ENCODE data around the gene ZDHHC9. TPM values are rescaled to one million over a fixed set of nuclear protein-coding genes. Genes with fewer than 3 reads are reported as not detected.

The ZDHHC9 gene
- total RNA-seq, 1 experiment from 2014 or later: 30.5 TPM

DNA sequence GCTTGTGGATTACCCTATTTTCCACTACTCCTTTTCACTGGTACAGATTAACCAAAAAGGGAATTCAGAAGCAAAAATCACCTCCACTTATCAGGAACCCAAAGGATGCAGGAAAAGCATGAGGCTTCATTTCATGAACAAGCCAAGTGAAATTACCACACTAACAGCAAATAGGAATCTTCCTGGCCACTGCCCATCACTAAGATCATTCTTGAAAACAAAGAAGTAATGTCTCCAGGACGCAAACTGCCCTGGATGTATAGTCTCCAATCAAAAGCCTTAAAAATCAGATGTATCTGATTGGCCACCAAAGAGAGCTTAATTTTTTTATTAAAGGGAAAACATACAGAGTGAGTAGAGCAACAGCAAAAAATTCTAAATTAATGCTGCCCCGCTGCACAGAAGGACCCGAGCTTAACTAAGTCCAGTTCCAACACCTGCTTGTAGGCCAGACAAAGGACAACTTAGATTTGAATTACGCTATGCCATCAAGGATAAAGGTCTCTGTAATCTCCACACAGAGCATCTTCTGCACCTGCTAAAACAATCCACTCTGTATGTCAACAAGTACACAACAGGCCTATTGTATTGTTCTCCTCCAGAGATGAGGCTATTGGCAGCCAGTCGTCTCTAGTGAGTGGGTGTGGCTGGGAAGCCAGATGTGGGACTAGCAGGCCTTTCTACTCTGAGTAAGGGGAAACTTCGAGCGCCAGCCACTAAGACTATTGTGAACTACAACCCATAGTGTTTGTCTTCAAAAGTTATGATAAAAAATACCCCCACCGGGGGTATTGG lies 12.4 kb downstream of the ZDHHC9 start:
- H3K79me2 ChIP-seq (ENCODE audit: low read length): 0 out of 2 replicates have a peak, but pooled peaks cover 9% of the 10 kb centered on the region
- H3K9ac ChIP-seq (ENCODE audit: low read length): no peak overlapping the region
- no peaks in the 10 kb centered on the region for H3K9me3 ChIP-seq (ENCODE audit: low read length)
- intact Hi-C loops (cut with micrococcal nuclease): no loop called here
- CTCF ChIA-PET: no interaction called here
- no peaks in the 10 kb centered on the region for H3F3A ChIP-seq (ENCODE audit: low read length, unreplicated experiment)
- ATAC-seq (no peak; the same call in 1 of the 2 replicates), DNase-seq (no peak)
- POLR2A ChIA-PET (ENCODE audit: unreplicated experiment): interaction anchor here (0.7 kb wide), 1 partner anchor 440 kb away, joined by 4 read pairs; no protein-coding TSS in a partner anchor
- H3K4me3 ChIP-seq (ENCODE audit: low read length): no peak overlapping the region
- no peaks in the 10 kb centered on the region for H3K4me1 ChIP-seq (ENCODE audit: insufficient read depth, low read length)
- H3K27me3 ChIP-seq (ENCODE audit: low read length): no peaks in the 10 kb centered on the region
- no peak overlapping the region for H3K27ac ChIP-seq (ENCODE audit: low read length)
- BruUV-seq (replicated peaks): no TSS peak
- no peaks in the 10 kb centered on the region for H3K9me2 ChIP-seq (replicated peaks; ENCODE audit: low read length)
- no peaks in the 10 kb centered on the region for H4K20me1 ChIP-seq (ENCODE audit: low read length)
- H3K36me3 ChIP-seq (ENCODE audit: low read depth, low read length): no peaks in the 10 kb centered on the region
- no peak overlapping the region for H3K4me2 ChIP-seq (ENCODE audit: low read length)
- no peak overlapping the region for H2AFZ ChIP-seq (ENCODE audit: low read length)
- TF ChIP-seq EZH2 (IDR thresholded peaks at IDR 0.05; ENCODE audit: low read length, unreplicated experiment) (no peak), EZH2phosphoT487 (IDR thresholded peaks at IDR 0.05; ENCODE audit: borderline replicate concordance, low read length) (no peak)
- TF ChIP-seq, protein P1, sequence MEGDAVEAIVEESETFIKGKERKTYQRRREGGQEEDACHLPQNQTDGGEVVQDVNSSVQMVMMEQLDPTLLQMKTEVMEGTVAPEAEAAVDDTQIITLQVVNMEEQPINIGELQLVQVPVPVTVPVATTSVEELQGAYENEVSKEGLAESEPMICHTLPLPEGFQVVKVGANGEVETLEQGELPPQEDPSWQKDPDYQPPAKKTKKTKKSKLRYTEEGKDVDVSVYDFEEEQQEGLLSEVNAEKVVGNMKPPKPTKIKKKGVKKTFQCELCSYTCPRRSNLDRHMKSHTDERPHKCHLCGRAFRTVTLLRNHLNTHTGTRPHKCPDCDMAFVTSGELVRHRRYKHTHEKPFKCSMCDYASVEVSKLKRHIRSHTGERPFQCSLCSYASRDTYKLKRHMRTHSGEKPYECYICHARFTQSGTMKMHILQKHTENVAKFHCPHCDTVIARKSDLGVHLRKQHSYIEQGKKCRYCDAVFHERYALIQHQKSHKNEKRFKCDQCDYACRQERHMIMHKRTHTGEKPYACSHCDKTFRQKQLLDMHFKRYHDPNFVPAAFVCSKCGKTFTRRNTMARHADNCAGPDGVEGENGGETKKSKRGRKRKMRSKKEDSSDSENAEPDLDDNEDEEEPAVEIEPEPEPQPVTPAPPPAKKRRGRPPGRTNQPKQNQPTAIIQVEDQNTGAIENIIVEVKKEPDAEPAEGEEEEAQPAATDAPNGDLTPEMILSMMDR (conservative IDR thresholded peaks at IDR 0.05; ENCODE audit: low read depth, low read length): no peak

DNA sequence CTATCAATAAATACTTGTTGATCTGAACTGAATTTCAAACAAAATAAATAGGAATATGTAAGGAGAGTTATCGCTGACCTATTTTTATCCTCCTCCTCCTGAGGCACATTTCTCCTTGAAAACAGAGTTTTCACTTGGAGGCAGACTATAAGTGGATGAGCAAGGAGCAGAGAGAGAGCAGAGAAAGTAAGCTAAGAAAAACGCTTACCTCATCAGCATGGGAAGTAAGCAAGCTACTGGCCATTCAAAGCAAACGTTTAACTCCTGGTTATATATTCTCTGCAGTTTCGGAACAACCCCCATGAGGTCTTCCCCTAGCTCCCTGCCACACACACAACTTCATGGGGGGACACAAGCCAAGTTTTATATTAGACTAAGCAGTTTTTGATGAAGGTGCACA lies 13.2 kb downstream of the ZDHHC9 start:
- Histone ChIP-seq H3K36me3 (ENCODE audit: low read depth, low read length) (no peaks in the 10 kb centered on the region), H3F3A (ENCODE audit: low read length, unreplicated experiment) (no peaks in the 10 kb centered on the region), H3K9ac (ENCODE audit: low read length) (no peak overlapping the region), H3K4me3 (ENCODE audit: low read length) (no peak overlapping the region), H3K27me3 (ENCODE audit: low read length) (no peaks in the 10 kb centered on the region), H2AFZ (ENCODE audit: low read length) (no peak overlapping the region), H4K20me1 (ENCODE audit: low read length) (no peaks in the 10 kb centered on the region), H3K79me2 (ENCODE audit: low read length) (0 out of 2 replicates have a peak, but pooled peaks cover 9% of the 10 kb centered on the region), H3K27ac (ENCODE audit: low read length) (no peak overlapping the region), H3K4me1 (ENCODE audit: insufficient read depth, low read length) (no peaks in the 10 kb centered on the region), H3K9me2 (replicated peaks; ENCODE audit: low read length) (no peaks in the 10 kb centered on the region), H3K4me2 (ENCODE audit: low read length) (no peak overlapping the region), H3K9me3 (ENCODE audit: low read length) (no peaks in the 10 kb centered on the region)
- CTCF ChIA-PET: no interaction called here
- intact Hi-C loops (cut with micrococcal nuclease): no loop called here
- POLR2A ChIA-PET (ENCODE audit: unreplicated experiment): no interaction called here
- TF ChIP-seq, protein P1 (conservative IDR thresholded peaks at IDR 0.05; ENCODE audit: low read depth, low read length): no peak
- TF ChIP-seq EZH2phosphoT487 (IDR thresholded peaks at IDR 0.05; ENCODE audit: borderline replicate concordance, low read length): no peak
- no peak for TF ChIP-seq EZH2 (IDR thresholded peaks at IDR 0.05; ENCODE audit: low read length, unreplicated experiment)
- BruUV-seq (replicated peaks): no TSS peak
- DNase-seq (no peak), ATAC-seq (no peak)

Measured in PC-3 (cell line).